ENCODE data around the gene RDX. TPM values are rescaled to one million over a fixed set of nuclear protein-coding genes. Genes with fewer than 3 reads are reported as not detected.

RDX gene
- polyA plus RNA-seq, 2 of the 4 experiments (the other 2 are of a cell fraction), result 158 to 183 TPM

- no peak for TF ChIP-seq PBX3 (IDR thresholded peaks at IDR 0.05)
- no peak for TF ChIP-seq ATOH8 (CRISPR knock-in tag; IDR thresholded peaks at IDR 0.05; ENCODE audit: low read depth)
- TF ChIP-seq ZSCAN20 (CRISPR knock-in tag; IDR thresholded peaks at IDR 0.05), result no peak
Measured at GRCh38 chr11:110303414-110303826, 7.0 kb upstream of the RDX start (continued).

- 86% methylated on average over 4 of the region's 4 CpGs for WGBS (ENCODE audit: missing lambda C conversion rate)
- FAIRE-seq (no peak), DNase-seq (ENCODE audit: low read depth in 1 of 2, low spot score in 1 of 2) (no peak), ATAC-seq (no peak)
- H3K4me1 ChIP-seq, result peaks cover 51% of the 10 kb centered on the region
- CTCF ChIA-PET, result interaction anchor here (0.6 kb wide), 1 partner anchor 451 kb away, joined by 3 read pairs; no protein-coding TSS in a partner anchor
- peaks cover 4% of the 10 kb centered on the region; the same call in 2 of the 3 replicates for H3K9me3 ChIP-seq
- peak overlapping the region in 1 of 2 experiments; percentile 100; a peak in 3 of 6 replicates for H3K27ac ChIP-seq
- H3K4me2 ChIP-seq, result no peak overlapping the region
- no peak for TF ChIP-seq MAFK (IDR thresholded peaks at IDR 0.05; ENCODE audit: partially characterized antibody)
- no peak for TF ChIP-seq KDM1A (IDR thresholded peaks at IDR 0.05; ENCODE audit: low read depth)
- TF ChIP-seq ZSCAN20 (CRISPR knock-in tag; IDR thresholded peaks at IDR 0.05), result no peak
- TF ChIP-seq KDM5A (IDR thresholded peaks at IDR 0.05), result no peak
- TF ChIP-seq CEBPB (IDR thresholded peaks at IDR 0.05), result no peak
- TF ChIP-seq HOXB13 (CRISPR knock-in tag; IDR thresholded peaks at IDR 0.05; ENCODE audit: low read depth), result no peak
- no peak for TF ChIP-seq CBX2 (IDR thresholded peaks at IDR 0.05; ENCODE audit: borderline replicate concordance, low read depth)
- no peak for TF ChIP-seq GATA3 (IDR thresholded peaks at IDR 0.05; ENCODE audit: borderline replicate concordance)
- TF ChIP-seq CBX8 (IDR thresholded peaks at IDR 0.05), result no peak
- TF ChIP-seq HDAC2 (IDR thresholded peaks at IDR 0.05), result no peak
- no peak for TF ChIP-seq USF2 (IDR thresholded peaks at IDR 0.05)
- no peak for TF ChIP-seq NPAS2 (CRISPR knock-in tag; IDR thresholded peaks at IDR 0.05; ENCODE audit: borderline replicate concordance)
- TF ChIP-seq PHF8 (IDR thresholded peaks at IDR 0.05; ENCODE audit: borderline replicate concordance, low read depth), result no peak
- TF ChIP-seq ZC3H11A (IDR thresholded peaks at IDR 0.05), result no peak
- TF ChIP-seq NFE2L2 (conservative IDR thresholded peaks at IDR 0.05; ENCODE audit: low read length), result no peak
- TF ChIP-seq MAZ (IDR thresholded peaks at IDR 0.05; ENCODE audit: borderline replicate concordance, low read depth, low read length), result no peak
- no peak for TF ChIP-seq HES2 (IDR thresholded peaks at IDR 0.05)
- no peak for TF ChIP-seq RFX5 (IDR thresholded peaks at IDR 0.05)
- no peak overlapping the region for H3K4me3 ChIP-seq
- POLR2A ChIA-PET, result no interaction called here
Measured at GRCh38 chr11:110301577-110301976, 5.2 kb upstream of the RDX start.

GRCh38 chr11:110301032-110301431 lies 4.6 kb upstream of the RDX start:
- CTCF ChIA-PET, result no interaction called here
- FAIRE-seq (no peak), ATAC-seq (no peak), DNase-seq (ENCODE audit: low read depth in 1 of 2, low spot score in 1 of 2) (no peak)
- Histone ChIP-seq H3K4me3 (no peak overlapping the region), H3K4me2 (no peak overlapping the region), H3K4me1 (peaks cover 46% of the 10 kb centered on the region), H3K9me3 (peaks cover 4% of the 10 kb centered on the region; the same call in 2 of the 3 replicates), H3K27ac (peak overlapping the region in 1 of 2 experiments; percentile 100; a peak in 3 of 6 replicates)
- WGBS (ENCODE audit: missing lambda C conversion rate), result 92% methylated on average over 8 of the region's 27 CpGs
- TF ChIP-seq ZNF302 (CRISPR knock-in tag; IDR thresholded peaks at IDR 0.05) (no peak), ESRRA (IDR thresholded peaks at IDR 0.05; ENCODE audit: borderline replicate concordance, low read length) (no peak), POLR2AphosphoS2 (conservative IDR thresholded peaks at IDR 0.05; ENCODE audit: low read length) (no peak), GATA3 (IDR thresholded peaks at IDR 0.05; ENCODE audit: borderline replicate concordance) (no peak), HES2 (IDR thresholded peaks at IDR 0.05) (no peak), HOXB5 (CRISPR knock-in tag; IDR thresholded peaks at IDR 0.05) (no peak), FOXS1 (CRISPR knock-in tag; IDR thresholded peaks at IDR 0.05) (no peak)
- POLR2A ChIA-PET, result no interaction called here

Data from A549 (cell line).